Nephron progenitor cell (in vitro differentiated cells): ENCODE data around the gene PGBD2.

Source experiments
- DNase-seq: peaks from one replicate; pipeline ENCODE4 v3.0.0; 2021
- H3K27ac Mint-ChIP-seq: 2 replicates; pipeline ENCODE4 v1.8.0; 2021; ENCODE audit warnings: mild to moderate bottlenecking, moderate library complexity, mixed read lengths
- H3K27me3 Mint-ChIP-seq: 2 replicates; pipeline ENCODE4 v1.8.0; 2021; ENCODE audit warnings: mild to moderate bottlenecking, low read depth, mixed read lengths; ENCODE audit not compliant: poor library complexity
- H3K36me3 Mint-ChIP-seq: 2 replicates; pipeline ENCODE4 v1.8.0; 2021; ENCODE audit warnings: low read depth, mixed read lengths
- H3K4me1 Mint-ChIP-seq: 2 replicates; pipeline ENCODE4 v1.8.0; 2021; ENCODE audit warnings: mixed read lengths
- H3K4me3 Mint-ChIP-seq: 2 replicates; pipeline ENCODE4 v1.8.0; 2021; ENCODE audit warnings: mild to moderate bottlenecking, moderate library complexity, mixed read lengths
- H3K9me3 Mint-ChIP-seq: 2 replicates; pipeline ENCODE4 v1.8.0; 2021; ENCODE audit warnings: mild to moderate bottlenecking, moderate library complexity, mixed read lengths
- CTCF ChIP-seq: fragments of 200-600 bp; sonication (generic); IDR thresholded peaks from 2 replicates; pipeline ENCODE4 v1.5.0; 2021; ENCODE audit warnings: antibody characterized with exemption

The PGBD2 gene

GRCh38 chr1:248860007-248860406 lies 46.0 kb upstream of the PGBD2 start:
- DNase-seq = no peak
- no peak overlapping the region for H3K27ac Mint-ChIP-seq
- no peak for TF ChIP-seq CTCF
- peak overlapping the region; percentile 89 for H3K4me3 Mint-ChIP-seq
- H3K9me3 Mint-ChIP-seq = no peaks in the 10 kb centered on the region
- peaks cover 7% of the 10 kb centered on the region for H3K36me3 Mint-ChIP-seq
- peaks cover 41% of the 10 kb centered on the region for H3K27me3 Mint-ChIP-seq
- peaks cover 58% of the 10 kb centered on the region for H3K4me1 Mint-ChIP-seq

- H3K4me1 Mint-ChIP-seq = peaks cover 56% of the 10 kb centered on the region
- DNase-seq = no peak
- no peak overlapping the region for H3K27ac Mint-ChIP-seq
- no peak overlapping the region for H3K4me3 Mint-ChIP-seq
- TF ChIP-seq CTCF = no peak
- no peaks in the 10 kb centered on the region for H3K36me3 Mint-ChIP-seq
- H3K27me3 Mint-ChIP-seq = peaks cover 47% of the 10 kb centered on the region
- no peaks in the 10 kb centered on the region for H3K9me3 Mint-ChIP-seq
Measured at GRCh38 chr1:248861616-248862015, 44.4 kb upstream of the PGBD2 start.

GRCh38 chr1:248862695-248862997 lies 43.4 kb upstream of the PGBD2 start:
- no peak for TF ChIP-seq CTCF
- Mint-ChIP-seq H3K4me1 (peaks cover 45% of the 10 kb centered on the region), H3K27ac (peak overlapping the region; percentile 62), H3K36me3 (no peaks in the 10 kb centered on the region), H3K9me3 (no peaks in the 10 kb centered on the region), H3K27me3 (peaks cover 49% of the 10 kb centered on the region), H3K4me3 (peak overlapping the region; percentile 84)
- no peak for DNase-seq

GRCh38 chr1:248862998-248863881 lies 42.8 kb upstream of the PGBD2 start:
- Mint-ChIP-seq H3K4me1 (peaks cover 39% of the 10 kb centered on the region), H3K27me3 (peaks cover 48% of the 10 kb centered on the region), H3K36me3 (no peaks in the 10 kb centered on the region), H3K27ac (peak overlapping the region; percentile 62), H3K9me3 (no peaks in the 10 kb centered on the region), H3K4me3 (peak overlapping the region; percentile 84)
- TF ChIP-seq CTCF = no peak
- peak; percentile 94 for DNase-seq

- Mint-ChIP-seq H3K36me3 (no peaks in the 10 kb centered on the region), H3K4me3 (peak overlapping the region; percentile 97), H3K9me3 (peaks cover 7% of the 10 kb centered on the region), H3K27ac (no peak overlapping the region), H3K27me3 (peaks cover 19% of the 10 kb centered on the region), H3K4me1 (peaks cover 5% of the 10 kb centered on the region)
- no peak for TF ChIP-seq CTCF
- DNase-seq = no peak
Measured at GRCh38 chr1:248871837-248872401, 34.1 kb upstream of the PGBD2 start.
